Body of pancreas (tissue), 4 donors: Measurements from ENCODE around the gene RASGRP4.

ENCODE experiments used
- CTCF ChIP-seq, 7 experiments: fragments of 450-650 bp in 4 of 7; fragments of 200-600 bp in 3 of 7; sonication (generic) in 3 of 7; IDR thresholded peaks; one replicate each; pipeline ENCODE4 v1.5.1; 2016 to 2019; ENCODE audit warnings: antibody characterized with exemption in 7 of 7
- POLR2A ChIP-seq, 3 donors: fragments of 450-650 bp; IDR thresholded peaks; one replicate each; pipeline ENCODE4 v1.6.1; 2016; ENCODE audit warnings: antibody characterized with exemption in 3 of 3, mild to moderate bottlenecking in 2 of 3

- TF ChIP-seq CTCF (IDR thresholded peaks at IDR 0.05): no peak
- TF ChIP-seq POLR2A (IDR thresholded peaks at IDR 0.05): no peak
Observed at GRCh38 chr19:38392707-38393308, 33.2 kb downstream of the RASGRP4 start.
